Endodermal cell (in vitro differentiated cells): ENCODE measurements around the gene SLC6A13. TPM values are rescaled to one million over a fixed set of nuclear protein-coding genes. Genes with fewer than 3 reads are reported as not detected.

Source experiments
- DNase-seq: peaks from one replicate; pipeline ENCODE4 v3.0.0-alpha.2; 2017
- H3K27ac ChIP-seq: 2 replicates; pipeline ENCODE4 v1.5.1; 2013; ENCODE audit warnings: mild to moderate bottlenecking, low read depth, low read length, moderate library complexity
- H3K27me3 ChIP-seq: 2 replicates; pipeline ENCODE4 v1.6.1; 2013; ENCODE audit warnings: mild to moderate bottlenecking, low read length, moderate library complexity; ENCODE audit not compliant: insufficient read depth, control insufficient read depth, poor library complexity, severe bottlenecking
- H3K36me3 ChIP-seq: 2 replicates; pipeline ENCODE4 v1.7.0; 2013; ENCODE audit warnings: mild to moderate bottlenecking, low read length, moderate library complexity; ENCODE audit not compliant: control insufficient read depth, insufficient read depth
- H3K4me1 ChIP-seq: one replicate; pipeline ENCODE4 v1.7.0; 2013; ENCODE audit warnings: low read length; ENCODE audit not compliant: control insufficient read depth, insufficient read depth
- H3K4me3 ChIP-seq: 2 replicates; pipeline ENCODE4 v1.5.1; 2013; ENCODE audit warnings: mild to moderate bottlenecking, low read length, moderate library complexity
- H3K9ac ChIP-seq: 2 replicates; pipeline ENCODE4 v1.6.1; 2013; ENCODE audit warnings: mild to moderate bottlenecking, low read length, moderate library complexity; ENCODE audit not compliant: poor library complexity, severe bottlenecking; ENCODE audit errors: extremely low read depth
- H3K9me3 ChIP-seq: 2 replicates; pipeline ENCODE4 v1.6.1; 2013; ENCODE audit warnings: mild to moderate bottlenecking, low read length, moderate library complexity; ENCODE audit not compliant: control insufficient read depth
- H3K27ac Mint-ChIP-seq: 2 replicates; pipeline ENCODE4 v1.8.0; 2020; ENCODE audit warnings: mixed read lengths
- H3K27me3 Mint-ChIP-seq: 2 replicates; pipeline ENCODE4 v1.8.0; 2021; ENCODE audit warnings: mild to moderate bottlenecking, mixed read lengths; ENCODE audit not compliant: insufficient read depth
- H3K36me3 Mint-ChIP-seq: 2 replicates; pipeline ENCODE4 v1.8.0; 2020; ENCODE audit warnings: low read depth, mixed read lengths
- H3K4me1 Mint-ChIP-seq: 2 replicates; pipeline ENCODE4 v1.8.0; 2020; ENCODE audit warnings: mixed read lengths
- H3K4me3 Mint-ChIP-seq: 2 replicates; pipeline ENCODE4 v1.8.0; 2020; ENCODE audit warnings: mild to moderate bottlenecking, moderate library complexity, mixed read lengths
- H3K9me3 Mint-ChIP-seq: 2 replicates; pipeline ENCODE4 v1.8.0; 2020; ENCODE audit warnings: mild to moderate bottlenecking, mixed read lengths
- CTCF ChIP-seq: fragments of 200-600 bp; sonication (generic); conservative IDR thresholded peaks from 2 replicates; pipeline ENCODE4 v1.5.0; 2021; ENCODE audit warnings: antibody characterized with exemption, mild to moderate bottlenecking
- WGBS, 2 experiments: methylation state at CpG; one replicate each; pipeline versions ENCODE4 v1.1.5 to v1.1.7; 2013; ENCODE audit warnings: missing lambda C conversion rate in 2 of 2, mixed read lengths in 1 of 2; ENCODE audit not compliant: insufficient coverage in 1 of 2, insufficient read length in 1 of 2; 5-methylcytosine and 5-hydroxymethylcytosine counted together
- total RNA-seq, 2 donors: library from RNA; stranded (reverse); fragmentation: NEBNext Ultra II Directional in 1 of 2; extraction: Animal tissue kit (Norgen Biotek cat#: 25700) in 1 of 2; gene quantifications; 2 replicates in 1 of 2; 3 replicates in 1 of 2; pipeline ENCODE4 v1.2.1, GENCODE V29; 2021

SLC6A13 gene
- total RNA-seq, 2 donors from 2014 or later = 1.1 to 2.4 TPM

- Mint-ChIP-seq H3K27me3 (peaks cover 3% of the 10 kb centered on the region), H3K9me3 (no peaks in the 10 kb centered on the region), H3K36me3 (no peaks in the 10 kb centered on the region), H3K4me1 (peaks cover 21% of the 10 kb centered on the region), H3K4me3 (no peak overlapping the region), H3K27ac (no peak overlapping the region)
- Histone ChIP-seq H3K36me3 (no peaks in the 10 kb centered on the region), H3K4me1 (peaks cover 7% of the 10 kb centered on the region), H3K9me3 (no peaks in the 10 kb centered on the region), H3K4me3 (no peak overlapping the region), H3K9ac (no peak overlapping the region), H3K27ac (no peak overlapping the region), H3K27me3 (no peaks in the 10 kb centered on the region)
- no peak for TF ChIP-seq CTCF
- DNase-seq = no peak
- WGBS, 2 experiments = 80 to 86% methylated on average over 5 to 11 of the region's 11 CpGs
These were observed 85.2 kb downstream of the SLC6A13 start for GRCh38 chr12:177336-177979.

- TF ChIP-seq CTCF = no peak
- Mint-ChIP-seq H3K4me3 (no peak overlapping the region), H3K9me3 (no peaks in the 10 kb centered on the region), H3K27ac (no peak overlapping the region), H3K36me3 (no peaks in the 10 kb centered on the region), H3K27me3 (peaks cover 2% of the 10 kb centered on the region), H3K4me1 (peaks cover 21% of the 10 kb centered on the region)
- no peak for DNase-seq
- Histone ChIP-seq H3K36me3 (no peaks in the 10 kb centered on the region), H3K27ac (peak overlapping the region; percentile 47), H3K4me1 (peaks cover 7% of the 10 kb centered on the region), H3K27me3 (no peaks in the 10 kb centered on the region), H3K4me3 (no peak overlapping the region), H3K9me3 (no peaks in the 10 kb centered on the region), H3K9ac (no peak overlapping the region)
- WGBS, 2 experiments = 84 to 87% methylated on average over 10 to 16 of the region's 16 CpGs
These were observed 86.1 kb downstream of the SLC6A13 start for GRCh38 chr12:176321-177181.

GRCh38 chr12:175759-176158 is 86.9 kb downstream of the SLC6A13 start:
- TF ChIP-seq CTCF = no peak
- H3K27me3 ChIP-seq = no peaks in the 10 kb centered on the region
- H3K4me1 ChIP-seq = peaks cover 7% of the 10 kb centered on the region
- DNase-seq = no peak
- no peaks in the 10 kb centered on the region for H3K9me3 Mint-ChIP-seq
- no peak overlapping the region for H3K9ac ChIP-seq
- no peak overlapping the region for H3K27ac ChIP-seq
- WGBS, 2 experiments = 79 to 85% methylated on average over 11 to 16 of the region's 16 CpGs
- H3K27me3 Mint-ChIP-seq = peaks cover 1% of the 10 kb centered on the region
- H3K4me1 Mint-ChIP-seq = peaks cover 23% of the 10 kb centered on the region
- H3K27ac Mint-ChIP-seq = no peak overlapping the region
- no peak overlapping the region for H3K4me3 Mint-ChIP-seq
- H3K9me3 ChIP-seq = no peaks in the 10 kb centered on the region
- no peaks in the 10 kb centered on the region for H3K36me3 Mint-ChIP-seq
- H3K36me3 ChIP-seq = no peaks in the 10 kb centered on the region
- H3K4me3 ChIP-seq = no peak overlapping the region
